ENCODE measurements around the gene KNSTRN.

The KNSTRN gene

GRCh38 chr15:40382580-40383456 lies at the start of gene KNSTRN:
Gene KNSTRN (plus strand): TSS chr15:40382721. CDS start chr15:40382836, 115 bp downstream.
- H3K4me1 ChIP-seq (ENCODE audit: control insufficient read depth, insufficient read depth, low read length) = peaks cover 3% of the 10 kb centered on the region
- H3K9ac ChIP-seq (ENCODE audit: low read length) = peak within 1 kb of the TSS; percentile 58
- no peak within 1 kb of the TSS for H3K27ac ChIP-seq (ENCODE audit: low read depth, low read length)
- peak within 1 kb of the TSS; percentile 78 for H3K4me3 ChIP-seq (ENCODE audit: low read length)
- no peaks in the 10 kb centered on the region for H3K27me3 ChIP-seq (ENCODE audit: control insufficient read depth, insufficient read depth, low read length)
- peaks cover 5% of the 10 kb centered on the region for H3K36me3 ChIP-seq (ENCODE audit: control insufficient read depth, insufficient read depth, low read length)

- H3K36me3 ChIP-seq (ENCODE audit: control insufficient read depth, insufficient read depth, low read length) = peaks cover 7% of the 10 kb centered on the region
- no peaks in the 10 kb centered on the region for H3K27me3 ChIP-seq (ENCODE audit: control insufficient read depth, insufficient read depth, low read length)
- H3K27ac ChIP-seq (ENCODE audit: low read depth, low read length) = peak overlapping the region; percentile 98
- peaks cover 72% of the 10 kb centered on the region for H3K4me1 ChIP-seq (ENCODE audit: control insufficient read depth, insufficient read depth, low read length)
- peak overlapping the region; percentile 1 for H3K9ac ChIP-seq (ENCODE audit: low read length)
- H3K4me3 ChIP-seq (ENCODE audit: low read length) = peak overlapping the region; percentile 13
These were observed 48.5 kb upstream of the KNSTRN start for GRCh38 chr15:40333922-40334492.

GRCh38 chr15:40334541-40334940 lies 48.0 kb upstream of the KNSTRN start:
- Histone ChIP-seq H3K36me3 (ENCODE audit: control insufficient read depth, insufficient read depth, low read length) (peaks cover 7% of the 10 kb centered on the region), H3K4me1 (ENCODE audit: control insufficient read depth, insufficient read depth, low read length) (peaks cover 73% of the 10 kb centered on the region), H3K27me3 (ENCODE audit: control insufficient read depth, insufficient read depth, low read length) (no peaks in the 10 kb centered on the region), H3K4me3 (ENCODE audit: low read length) (no peak overlapping the region), H3K9ac (ENCODE audit: low read length) (no peak overlapping the region), H3K27ac (ENCODE audit: low read depth, low read length) (peak overlapping the region; percentile 98)

GRCh38 chr15:40334941-40335795 lies 47.4 kb upstream of the KNSTRN start:
- Histone ChIP-seq H3K27me3 (ENCODE audit: control insufficient read depth, insufficient read depth, low read length) (no peaks in the 10 kb centered on the region), H3K4me1 (ENCODE audit: control insufficient read depth, insufficient read depth, low read length) (peaks cover 67% of the 10 kb centered on the region), H3K4me3 (ENCODE audit: low read length) (no peak overlapping the region), H3K27ac (ENCODE audit: low read depth, low read length) (peak overlapping the region; percentile 98), H3K36me3 (ENCODE audit: control insufficient read depth, insufficient read depth, low read length) (peaks cover 7% of the 10 kb centered on the region), H3K9ac (ENCODE audit: low read length) (no peak overlapping the region)

DNA sequence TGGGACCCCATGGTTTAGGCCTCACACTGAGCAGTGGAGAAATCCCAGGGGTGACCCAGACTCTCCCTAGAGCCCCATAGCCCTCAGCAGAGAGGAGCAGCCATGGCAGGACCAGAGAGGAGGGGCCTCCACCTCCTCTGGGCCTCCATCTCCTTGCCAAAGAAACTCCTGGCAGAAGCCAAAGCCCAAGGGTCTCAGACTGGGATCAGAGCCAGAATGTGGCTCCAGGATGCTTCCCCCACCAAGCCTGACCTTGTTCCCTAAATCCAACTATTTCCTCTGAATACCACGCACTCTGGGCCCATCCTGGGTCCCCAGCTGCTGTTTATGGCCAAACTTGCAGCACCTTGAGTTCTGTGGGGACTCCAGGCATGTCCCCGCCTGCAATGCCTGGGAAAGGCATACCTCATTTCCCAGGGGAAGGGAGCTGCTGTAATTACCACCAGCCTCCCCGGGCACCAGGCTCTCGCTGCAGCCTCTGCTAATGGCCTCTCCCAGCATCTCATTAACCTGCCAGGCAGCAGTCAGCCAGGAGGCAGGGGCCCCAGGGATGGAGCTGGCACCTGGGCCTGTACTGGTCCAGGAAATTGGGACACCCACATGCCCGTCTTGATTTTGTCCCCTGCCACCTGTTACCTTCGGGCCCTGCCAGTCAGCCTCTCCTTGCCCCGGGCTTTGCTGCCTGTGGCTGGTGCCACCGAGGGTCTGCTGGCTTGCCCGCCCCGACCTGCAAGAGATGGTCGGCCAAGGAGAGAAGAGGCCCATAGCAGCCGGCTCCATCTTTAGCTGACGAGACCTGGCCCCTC lies 46.4 kb upstream of the KNSTRN start:
- peaks cover 7% of the 10 kb centered on the region for H3K36me3 ChIP-seq (ENCODE audit: control insufficient read depth, insufficient read depth, low read length)
- H3K27me3 ChIP-seq (ENCODE audit: control insufficient read depth, insufficient read depth, low read length) = no peaks in the 10 kb centered on the region
- H3K9ac ChIP-seq (ENCODE audit: low read length) = no peak overlapping the region
- H3K4me3 ChIP-seq (ENCODE audit: low read length) = no peak overlapping the region
- H3K4me1 ChIP-seq (ENCODE audit: control insufficient read depth, insufficient read depth, low read length) = peaks cover 64% of the 10 kb centered on the region
- H3K27ac ChIP-seq (ENCODE audit: low read depth, low read length) = peak overlapping the region; percentile 98

GRCh38 chr15:40336744-40337122 lies 45.8 kb upstream of the KNSTRN start:
- peaks cover 7% of the 10 kb centered on the region for H3K36me3 ChIP-seq (ENCODE audit: control insufficient read depth, insufficient read depth, low read length)
- peaks cover 63% of the 10 kb centered on the region for H3K4me1 ChIP-seq (ENCODE audit: control insufficient read depth, insufficient read depth, low read length)
- H3K4me3 ChIP-seq (ENCODE audit: low read length) = no peak overlapping the region
- H3K27me3 ChIP-seq (ENCODE audit: control insufficient read depth, insufficient read depth, low read length) = no peaks in the 10 kb centered on the region
- peak overlapping the region; percentile 98 for H3K27ac ChIP-seq (ENCODE audit: low read depth, low read length)
- H3K9ac ChIP-seq (ENCODE audit: low read length) = no peak overlapping the region

DNA sequence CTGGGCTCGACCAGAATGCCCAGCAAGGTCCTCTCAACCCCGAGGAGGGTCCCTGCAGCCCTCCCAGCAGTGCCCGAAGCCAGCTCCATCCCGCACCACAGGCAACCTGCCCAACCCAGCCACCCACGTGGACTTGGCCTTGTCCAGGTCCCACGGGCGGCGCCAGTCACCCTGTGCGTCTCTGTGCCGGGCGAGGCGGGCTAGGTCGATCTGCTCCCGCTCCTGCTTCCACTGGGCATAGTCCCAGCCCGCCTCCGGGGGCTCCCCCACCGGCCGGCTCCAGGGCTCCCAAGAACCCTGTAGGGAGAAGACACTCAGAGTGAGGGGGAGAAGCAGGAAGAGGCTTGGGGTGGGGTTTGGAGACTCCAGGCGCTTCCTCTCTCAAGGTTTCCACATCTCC lies 44.9 kb upstream of the KNSTRN start:
- Histone ChIP-seq H3K4me1 (ENCODE audit: control insufficient read depth, insufficient read depth, low read length) (peaks cover 58% of the 10 kb centered on the region), H3K27ac (ENCODE audit: low read depth, low read length) (peak overlapping the region; percentile 98), H3K9ac (ENCODE audit: low read length) (no peak overlapping the region), H3K4me3 (ENCODE audit: low read length) (peak overlapping the region; percentile 18), H3K36me3 (ENCODE audit: control insufficient read depth, insufficient read depth, low read length) (peaks cover 7% of the 10 kb centered on the region), H3K27me3 (ENCODE audit: control insufficient read depth, insufficient read depth, low read length) (no peaks in the 10 kb centered on the region)

GRCh38 chr15:40338041-40338657 lies 44.4 kb upstream of the KNSTRN start:
- Histone ChIP-seq H3K4me3 (ENCODE audit: low read length) (peak overlapping the region; percentile 63), H3K27ac (ENCODE audit: low read depth, low read length) (peak overlapping the region; percentile 98), H3K4me1 (ENCODE audit: control insufficient read depth, insufficient read depth, low read length) (peaks cover 59% of the 10 kb centered on the region), H3K36me3 (ENCODE audit: control insufficient read depth, insufficient read depth, low read length) (peaks cover 7% of the 10 kb centered on the region), H3K9ac (ENCODE audit: low read length) (peak overlapping the region; percentile 14), H3K27me3 (ENCODE audit: control insufficient read depth, insufficient read depth, low read length) (no peaks in the 10 kb centered on the region)

DNA sequence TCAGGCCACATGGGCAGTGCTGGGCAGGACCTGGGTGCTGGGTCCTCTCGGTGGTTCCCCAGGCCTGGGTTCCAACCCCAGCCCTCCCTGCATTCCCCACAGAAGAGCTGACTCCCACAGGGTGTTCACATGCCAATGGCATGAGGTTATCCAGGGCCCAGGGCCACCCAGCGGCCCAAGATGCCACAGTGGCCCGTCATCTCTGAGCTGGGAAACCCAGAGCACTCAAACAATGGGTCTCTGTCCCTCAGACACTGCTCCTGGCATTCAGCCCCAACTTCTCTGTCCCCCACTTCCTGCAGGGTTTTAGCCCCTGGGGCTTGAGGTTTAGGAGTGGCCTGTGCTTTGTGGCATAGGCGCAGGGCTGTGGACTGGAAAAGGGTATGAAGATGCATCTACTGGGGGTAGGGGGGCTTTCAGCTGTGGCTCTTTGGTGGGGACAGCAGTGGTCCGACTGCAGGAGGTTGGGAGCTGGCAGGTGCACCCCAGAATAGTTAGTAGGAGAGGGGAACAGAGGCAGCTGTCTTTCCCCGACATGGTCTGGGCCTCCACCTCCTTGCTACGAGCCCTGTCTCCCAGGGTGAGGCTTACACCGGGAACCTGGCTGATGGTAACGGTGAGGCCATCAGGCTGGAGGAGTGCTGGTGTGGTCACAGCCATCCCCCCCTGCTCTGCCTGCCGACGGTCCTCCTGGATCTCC lies 43.5 kb upstream of the KNSTRN start:
- Histone ChIP-seq H3K4me1 (ENCODE audit: control insufficient read depth, insufficient read depth, low read length) (peaks cover 59% of the 10 kb centered on the region), H3K9ac (ENCODE audit: low read length) (no peak overlapping the region), H3K27me3 (ENCODE audit: control insufficient read depth, insufficient read depth, low read length) (no peaks in the 10 kb centered on the region), H3K4me3 (ENCODE audit: low read length) (peak overlapping the region; percentile 63), H3K36me3 (ENCODE audit: control insufficient read depth, insufficient read depth, low read length) (peaks cover 7% of the 10 kb centered on the region), H3K27ac (ENCODE audit: low read depth, low read length) (peak overlapping the region; percentile 98)

- Histone ChIP-seq H3K9ac (ENCODE audit: low read length) (peak overlapping the region; percentile 88), H3K4me1 (ENCODE audit: control insufficient read depth, insufficient read depth, low read length) (peaks cover 54% of the 10 kb centered on the region), H3K4me3 (ENCODE audit: low read length) (peak overlapping the region; percentile 63), H3K27ac (ENCODE audit: low read depth, low read length) (peak overlapping the region; percentile 98), H3K36me3 (ENCODE audit: control insufficient read depth, insufficient read depth, low read length) (peaks cover 7% of the 10 kb centered on the region), H3K27me3 (ENCODE audit: control insufficient read depth, insufficient read depth, low read length) (no peaks in the 10 kb centered on the region)
These were observed 42.9 kb upstream of the KNSTRN start for GRCh38 chr15:40339621-40339945.
